ENCODE measurements around the gene PLK5. TPM values are rescaled to one million over a fixed set of nuclear protein-coding genes. Genes with fewer than 3 reads are reported as not detected.

The PLK5 gene
- total and polyA plus RNA-seq, 2 donors from 2014 or later, result not detected

DNA sequence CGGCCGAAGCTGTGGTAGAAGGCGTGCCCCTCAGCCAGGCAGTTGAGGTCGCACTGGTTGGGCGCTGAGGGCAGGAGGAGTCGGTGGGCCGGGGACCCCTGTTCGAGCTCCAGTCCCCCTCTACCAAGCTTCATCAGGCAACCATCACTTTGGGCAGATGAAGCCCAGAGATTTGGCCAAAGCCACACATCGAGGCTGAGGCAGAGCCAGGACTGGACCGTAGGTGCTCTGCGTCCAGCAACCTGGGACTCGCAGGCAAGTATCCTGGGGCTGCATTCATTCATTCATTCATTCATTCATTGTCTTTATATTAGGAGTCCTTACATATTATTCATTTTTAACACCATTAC is 15.4 kb upstream of the PLK5 start:
- H3K4me1 ChIP-seq (ENCODE audit: control insufficient read depth in 2 of 3, insufficient read depth in 2 of 3, low read depth in 1 of 3, low read length in 3 of 3), result peaks cover 0 to 6% (median 0%) of the 10 kb centered on the region in 3 donors
- FAIRE-seq, result no peak
- peak overlapping the region in 1 of 3 donors; percentile 35 for H3K4me3 ChIP-seq (ENCODE audit: low read length in 3 of 3)
- TF ChIP-seq, protein P1, sequence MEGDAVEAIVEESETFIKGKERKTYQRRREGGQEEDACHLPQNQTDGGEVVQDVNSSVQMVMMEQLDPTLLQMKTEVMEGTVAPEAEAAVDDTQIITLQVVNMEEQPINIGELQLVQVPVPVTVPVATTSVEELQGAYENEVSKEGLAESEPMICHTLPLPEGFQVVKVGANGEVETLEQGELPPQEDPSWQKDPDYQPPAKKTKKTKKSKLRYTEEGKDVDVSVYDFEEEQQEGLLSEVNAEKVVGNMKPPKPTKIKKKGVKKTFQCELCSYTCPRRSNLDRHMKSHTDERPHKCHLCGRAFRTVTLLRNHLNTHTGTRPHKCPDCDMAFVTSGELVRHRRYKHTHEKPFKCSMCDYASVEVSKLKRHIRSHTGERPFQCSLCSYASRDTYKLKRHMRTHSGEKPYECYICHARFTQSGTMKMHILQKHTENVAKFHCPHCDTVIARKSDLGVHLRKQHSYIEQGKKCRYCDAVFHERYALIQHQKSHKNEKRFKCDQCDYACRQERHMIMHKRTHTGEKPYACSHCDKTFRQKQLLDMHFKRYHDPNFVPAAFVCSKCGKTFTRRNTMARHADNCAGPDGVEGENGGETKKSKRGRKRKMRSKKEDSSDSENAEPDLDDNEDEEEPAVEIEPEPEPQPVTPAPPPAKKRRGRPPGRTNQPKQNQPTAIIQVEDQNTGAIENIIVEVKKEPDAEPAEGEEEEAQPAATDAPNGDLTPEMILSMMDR (IDR thresholded peaks at IDR 0.05; ENCODE audit: borderline replicate concordance, extremely low read depth, insufficient read depth), result no peak
- intact Hi-C loops (cut with DNase I), result no loop called here
- peaks cover 11% of the 10 kb centered on the region for H3K27me3 ChIP-seq (ENCODE audit: control insufficient read depth, insufficient read depth, low read length)
- no peak overlapping the region for H3K27ac ChIP-seq (ENCODE audit: low read depth in 2 of 2, low read length in 2 of 2)
- H3K9ac ChIP-seq (ENCODE audit: low read length in 3 of 3), result no peak overlapping the region
- no peaks in the 10 kb centered on the region for H3K36me3 ChIP-seq (ENCODE audit: control insufficient read depth in 2 of 3, insufficient read depth in 3 of 3, low read length in 3 of 3)
- no peak for DNase-seq
- no peaks in the 10 kb centered on the region for H3K9me3 ChIP-seq (ENCODE audit: control insufficient read depth in 2 of 3, insufficient read depth in 1 of 3, low read length in 3 of 3)

DNA sequence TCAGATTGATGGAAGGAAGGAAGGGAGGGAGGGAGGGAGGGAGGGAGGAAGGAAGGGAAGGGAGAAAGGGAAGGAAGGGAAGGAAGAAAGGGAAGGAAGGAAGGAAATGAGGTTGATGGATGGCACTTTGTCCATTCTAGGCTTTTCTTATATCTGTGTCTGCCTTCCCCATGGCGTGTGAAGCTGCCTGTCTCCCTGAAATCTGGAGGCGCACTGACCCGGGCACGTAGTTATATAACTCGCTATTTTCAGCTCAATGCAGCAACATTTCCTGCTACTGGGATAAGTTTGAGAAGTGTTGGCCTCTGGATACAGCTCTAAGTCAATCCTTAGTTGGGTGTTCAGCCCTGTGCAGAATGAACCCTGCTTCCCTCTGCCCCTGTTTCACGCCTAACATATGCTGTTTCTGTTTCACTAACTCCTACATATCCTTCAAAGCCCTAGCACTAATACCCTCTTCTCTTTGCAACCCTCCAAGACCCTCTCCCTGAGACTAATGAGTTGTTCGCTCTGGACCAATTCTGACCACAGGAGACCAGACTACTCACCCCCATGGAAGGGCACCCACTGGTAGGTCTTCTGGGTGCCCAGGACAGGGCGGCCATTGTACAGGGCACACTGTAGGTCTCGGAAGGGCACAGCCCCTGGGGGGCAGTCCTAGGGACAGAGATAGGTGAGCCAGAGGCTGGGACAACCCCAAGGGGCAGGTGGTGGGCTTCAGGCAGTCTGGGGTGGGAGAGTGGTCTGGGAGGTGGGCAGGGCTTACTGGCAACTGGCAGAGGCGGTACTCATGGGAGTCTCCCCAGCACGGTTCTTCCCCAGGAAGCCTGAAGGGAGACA is 14.1 kb upstream of the PLK5 start:
- no peak overlapping the region for H3K9ac ChIP-seq (ENCODE audit: low read length in 3 of 3)
- intact Hi-C loops (cut with DNase I), result no loop called here
- DNase-seq, result no peak
- no peaks in the 10 kb centered on the region for H3K36me3 ChIP-seq (ENCODE audit: control insufficient read depth in 2 of 3, insufficient read depth in 3 of 3, low read length in 3 of 3)
- no peak for FAIRE-seq
- H3K27ac ChIP-seq (ENCODE audit: low read depth in 2 of 2, low read length in 2 of 2), result no peak overlapping the region
- TF ChIP-seq, protein P1 (IDR thresholded peaks at IDR 0.05; ENCODE audit: borderline replicate concordance, extremely low read depth, insufficient read depth), result no peak
- no peak overlapping the region for H3K4me3 ChIP-seq (ENCODE audit: low read length in 3 of 3)
- H3K27me3 ChIP-seq (ENCODE audit: control insufficient read depth, insufficient read depth, low read length), result peaks cover 7% of the 10 kb centered on the region
- peaks cover 0 to 6% (median 0%) of the 10 kb centered on the region in 3 donors for H3K4me1 ChIP-seq (ENCODE audit: control insufficient read depth in 2 of 3, insufficient read depth in 2 of 3, low read depth in 1 of 3, low read length in 3 of 3)
- H3K9me3 ChIP-seq (ENCODE audit: control insufficient read depth in 2 of 3, insufficient read depth in 1 of 3, low read length in 3 of 3), result no peaks in the 10 kb centered on the region

DNA sequence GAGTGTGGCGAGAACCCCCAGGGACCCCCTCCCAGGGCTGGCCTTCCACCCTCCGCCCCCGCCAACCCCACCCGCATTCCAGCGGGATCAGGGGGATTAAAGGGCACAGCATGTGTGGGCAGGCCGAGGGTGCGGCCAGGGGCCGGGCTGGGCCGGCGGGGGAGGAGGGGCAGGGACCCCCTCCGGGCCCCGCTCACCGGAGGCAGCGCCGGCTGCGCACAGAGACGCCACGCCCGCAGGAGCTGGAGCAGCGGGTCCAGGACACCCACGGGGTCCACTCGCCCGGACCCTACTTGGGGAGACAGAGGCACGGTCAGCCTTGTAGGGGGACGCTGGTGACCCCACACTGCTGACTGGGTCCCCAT is 13.5 kb upstream of the PLK5 start:
- Histone ChIP-seq H3K4me1 (ENCODE audit: control insufficient read depth in 2 of 3, insufficient read depth in 2 of 3, low read depth in 1 of 3, low read length in 3 of 3) (peaks cover 0 to 6% (median 0%) of the 10 kb centered on the region in 3 donors), H3K27ac (ENCODE audit: low read depth in 2 of 2, low read length in 2 of 2) (no peak overlapping the region), H3K9ac (ENCODE audit: low read length in 3 of 3) (no peak overlapping the region), H3K36me3 (ENCODE audit: control insufficient read depth in 2 of 3, insufficient read depth in 3 of 3, low read length in 3 of 3) (no peaks in the 10 kb centered on the region), H3K4me3 (ENCODE audit: low read length in 3 of 3) (no peak overlapping the region), H3K27me3 (ENCODE audit: control insufficient read depth, insufficient read depth, low read length) (peaks cover 5% of the 10 kb centered on the region), H3K9me3 (ENCODE audit: control insufficient read depth in 2 of 3, insufficient read depth in 1 of 3, low read length in 3 of 3) (no peaks in the 10 kb centered on the region)
- TF ChIP-seq, protein P1 (IDR thresholded peaks at IDR 0.05; ENCODE audit: borderline replicate concordance, extremely low read depth, insufficient read depth), result no peak
- FAIRE-seq (no peak), DNase-seq (no peak)
- intact Hi-C loops (cut with DNase I), result no loop called here
